ENCODE data around the gene TBL1X.

DNA sequence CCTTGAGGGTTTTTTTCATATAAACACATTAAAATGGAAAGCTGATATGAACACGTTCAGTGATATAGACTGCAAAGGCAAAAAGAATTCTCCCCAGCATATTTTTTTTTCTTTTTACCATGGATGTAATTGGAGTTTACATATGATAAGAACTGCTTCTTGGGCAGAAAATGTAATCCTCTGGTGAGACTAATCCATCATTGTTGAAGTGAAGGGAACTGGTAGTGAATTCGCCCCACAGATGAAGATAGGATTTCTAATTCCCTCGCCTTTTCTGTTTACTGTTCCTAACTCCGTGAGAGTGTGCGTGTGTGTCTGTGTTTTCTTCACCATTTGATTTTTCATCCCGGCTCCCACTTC, 211.9 kb downstream of the TBL1X start:
- TF ChIP-seq, protein P1, sequence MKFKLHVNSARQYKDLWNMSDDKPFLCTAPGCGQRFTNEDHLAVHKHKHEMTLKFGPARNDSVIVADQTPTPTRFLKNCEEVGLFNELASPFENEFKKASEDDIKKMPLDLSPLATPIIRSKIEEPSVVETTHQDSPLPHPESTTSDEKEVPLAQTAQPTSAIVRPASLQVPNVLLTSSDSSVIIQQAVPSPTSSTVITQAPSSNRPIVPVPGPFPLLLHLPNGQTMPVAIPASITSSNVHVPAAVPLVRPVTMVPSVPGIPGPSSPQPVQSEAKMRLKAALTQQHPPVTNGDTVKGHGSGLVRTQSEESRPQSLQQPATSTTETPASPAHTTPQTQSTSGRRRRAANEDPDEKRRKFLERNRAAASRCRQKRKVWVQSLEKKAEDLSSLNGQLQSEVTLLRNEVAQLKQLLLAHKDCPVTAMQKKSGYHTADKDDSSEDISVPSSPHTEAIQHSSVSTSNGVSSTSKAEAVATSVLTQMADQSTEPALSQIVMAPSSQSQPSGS (IDR thresholded peaks at IDR 0.05; ENCODE audit: low read length) = no peak
- no peak for TF ChIP-seq ATF3 (IDR thresholded peaks at IDR 0.05; ENCODE audit: borderline replicate concordance, extremely low read depth, low read depth, low read length)
- TF ChIP-seq CTCF (IDR thresholded peaks at IDR 0.05 in 2 of 3, conservative IDR thresholded peaks at IDR 0.05 in 1 of 3; ENCODE audit: control insufficient read depth in 2 of 3, extremely low read depth in 1 of 3, insufficient read depth in 1 of 3, low read depth in 3 of 3, low read length in 3 of 3) = no peak

Data from GM12878 (cell line).